Loucy (cell line): Measurements from ENCODE around the gene BARX2.

Experiments used
- EZH2phosphoT487 ChIP-seq: fragments of 200-600 bp; IDR thresholded peaks from 2 replicates; pipeline ENCODE4 v1.6.1; 2018; ENCODE audit warnings: antibody characterized with exemption, mild to moderate bottlenecking, moderate library complexity, borderline replicate concordance
- TF ChIP-seq, protein P1 (sequence below): fragments of 200-600 bp; sonication (generic); conservative IDR thresholded peaks from 2 replicates; pipeline ENCODE4 v1.5.1; 2014; ENCODE audit warnings: mild to moderate bottlenecking, antibody characterized with exemption, low read length

DNA sequence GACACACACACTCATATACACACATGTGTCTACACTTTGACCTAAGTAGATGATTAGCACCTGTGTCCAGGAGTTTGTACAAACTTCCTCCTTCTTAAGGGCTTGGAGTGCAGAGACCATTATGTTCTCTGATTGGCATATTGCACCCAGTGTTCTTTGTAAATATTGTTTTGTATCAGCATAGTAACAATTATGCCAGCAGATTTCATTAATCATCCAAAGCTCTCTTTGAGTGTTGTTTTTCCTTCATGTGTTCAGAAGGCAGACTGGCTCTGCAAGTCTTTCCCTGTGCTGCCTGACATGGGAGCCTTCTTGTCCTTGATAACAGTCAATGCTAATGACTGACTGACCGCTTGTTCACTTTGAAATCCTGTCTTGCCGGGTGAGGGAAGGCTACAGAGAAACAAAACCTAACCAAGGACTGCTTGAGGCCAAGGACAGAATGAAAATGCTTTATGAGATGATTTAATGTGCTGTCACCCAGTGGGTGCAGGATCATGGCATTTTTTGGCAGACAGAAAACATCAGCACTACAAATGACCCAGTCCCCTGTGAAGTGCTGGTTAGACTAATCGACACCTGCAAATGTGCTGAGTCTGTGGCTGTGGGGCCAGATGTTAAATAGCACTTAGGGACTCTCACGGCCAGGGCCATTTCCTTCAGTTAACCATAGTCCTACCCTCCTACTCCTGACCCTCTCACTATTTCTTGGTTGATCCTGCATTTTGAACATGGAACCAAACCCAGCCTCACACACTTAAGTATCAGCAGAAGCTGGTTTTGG lies 6.6 kb upstream of the BARX2 start:
- TF ChIP-seq, protein P1, sequence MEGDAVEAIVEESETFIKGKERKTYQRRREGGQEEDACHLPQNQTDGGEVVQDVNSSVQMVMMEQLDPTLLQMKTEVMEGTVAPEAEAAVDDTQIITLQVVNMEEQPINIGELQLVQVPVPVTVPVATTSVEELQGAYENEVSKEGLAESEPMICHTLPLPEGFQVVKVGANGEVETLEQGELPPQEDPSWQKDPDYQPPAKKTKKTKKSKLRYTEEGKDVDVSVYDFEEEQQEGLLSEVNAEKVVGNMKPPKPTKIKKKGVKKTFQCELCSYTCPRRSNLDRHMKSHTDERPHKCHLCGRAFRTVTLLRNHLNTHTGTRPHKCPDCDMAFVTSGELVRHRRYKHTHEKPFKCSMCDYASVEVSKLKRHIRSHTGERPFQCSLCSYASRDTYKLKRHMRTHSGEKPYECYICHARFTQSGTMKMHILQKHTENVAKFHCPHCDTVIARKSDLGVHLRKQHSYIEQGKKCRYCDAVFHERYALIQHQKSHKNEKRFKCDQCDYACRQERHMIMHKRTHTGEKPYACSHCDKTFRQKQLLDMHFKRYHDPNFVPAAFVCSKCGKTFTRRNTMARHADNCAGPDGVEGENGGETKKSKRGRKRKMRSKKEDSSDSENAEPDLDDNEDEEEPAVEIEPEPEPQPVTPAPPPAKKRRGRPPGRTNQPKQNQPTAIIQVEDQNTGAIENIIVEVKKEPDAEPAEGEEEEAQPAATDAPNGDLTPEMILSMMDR: no peak
- TF ChIP-seq EZH2phosphoT487: no peak
